HEK293T (cell line): ENCODE data around the gene IAH1.

Experiments used
- CTCF ChIA-PET: fragments of 350-600 bp; formaldehyde crosslinking; extraction: SDS; loops from one replicate; lab custom pipeline; 2021; ENCODE audit warnings: antibody characterized with exemption, inconsistent platforms; lab: Yijun Ruan, JAX
- POLR2A ChIA-PET: fragments of 350-600 bp; formaldehyde crosslinking; extraction: SDS; loops from one replicate; lab custom pipeline; 2020; ENCODE audit warnings: antibody characterized with exemption, inconsistent platforms; lab: Yijun Ruan, JAX
- DNase-seq: peaks from one replicate; pipeline ENCODE4 v3.0.0; 2012; ENCODE audit warnings: mixed read lengths; ENCODE audit errors: extremely low spot score
- ARNT ChIP-seq: fragments of 450-650 bp; IDR thresholded peaks from 2 replicates; pipeline ENCODE4 v1.6.1; 2017; ENCODE audit warnings: mild to moderate bottlenecking
- BHLHE40 ChIP-seq: fragments of 450-650 bp; IDR thresholded peaks from 2 replicates; pipeline ENCODE4 v1.6.1; 2016; ENCODE audit warnings: mild to moderate bottlenecking, moderate library complexity, borderline replicate concordance
- CTBP1 ChIP-seq: fragments of 450-650 bp; IDR thresholded peaks from 2 replicates; pipeline ENCODE4 v1.6.1; 2016; ENCODE audit warnings: borderline replicate concordance
- ELF4 ChIP-seq: fragments of 450-650 bp; IDR thresholded peaks from 2 replicates; pipeline ENCODE4 v1.6.1; 2017; ENCODE audit warnings: antibody characterized with exemption
- FOXA1 ChIP-seq: fragments of 450-650 bp; IDR thresholded peaks from 2 replicates; pipeline ENCODE4 v1.6.1; 2016; ENCODE audit warnings: mild to moderate bottlenecking
- FOXK2 ChIP-seq: fragments of 450-650 bp; IDR thresholded peaks from 2 replicates; pipeline ENCODE4 v1.6.1; 2016; ENCODE audit warnings: mild to moderate bottlenecking
- FOXM1 ChIP-seq: fragments of 450-650 bp; IDR thresholded peaks from 2 replicates; pipeline ENCODE4 v1.6.1; 2017; ENCODE audit warnings: mild to moderate bottlenecking, borderline replicate concordance
- HDGF ChIP-seq: fragments of 450-650 bp; IDR thresholded peaks from 2 replicates; pipeline ENCODE4 v1.6.1; 2017; ENCODE audit warnings: antibody characterized with exemption, borderline replicate concordance
- L3MBTL2 ChIP-seq: fragments of 450-650 bp; conservative IDR thresholded peaks from 2 replicates; pipeline ENCODE4 v1.6.1; 2016; ENCODE audit warnings: mild to moderate bottlenecking
- LEF1 ChIP-seq: fragments of 450-650 bp; IDR thresholded peaks from 2 replicates; pipeline ENCODE4 v1.6.1; 2017; ENCODE audit warnings: mild to moderate bottlenecking, borderline replicate concordance
- NFRKB ChIP-seq: fragments of 450-650 bp; IDR thresholded peaks from 2 replicates; pipeline ENCODE4 v1.6.1; 2016; ENCODE audit warnings: mild to moderate bottlenecking, moderate library complexity
- SP1 ChIP-seq: fragments of 450-650 bp; IDR thresholded peaks from 2 replicates; pipeline ENCODE4 v1.6.1; 2017
- SUZ12 ChIP-seq: fragments of 450-650 bp; IDR thresholded peaks from 2 replicates; pipeline ENCODE4 v1.6.1; 2016; ENCODE audit warnings: mild to moderate bottlenecking
- TARDBP ChIP-seq: fragments of 450-650 bp; IDR thresholded peaks from 2 replicates; pipeline ENCODE4 v1.6.1; 2016
- ZNF384 ChIP-seq: fragments of 450-650 bp; IDR thresholded peaks from 2 replicates; pipeline ENCODE4 v1.6.1; 2016
- TF ChIP-seq, protein P1 (sequence below): fragments of 450-650 bp; IDR thresholded peaks from 2 replicates; pipeline ENCODE4 v1.6.1; 2016

IAH1 gene, protein sequence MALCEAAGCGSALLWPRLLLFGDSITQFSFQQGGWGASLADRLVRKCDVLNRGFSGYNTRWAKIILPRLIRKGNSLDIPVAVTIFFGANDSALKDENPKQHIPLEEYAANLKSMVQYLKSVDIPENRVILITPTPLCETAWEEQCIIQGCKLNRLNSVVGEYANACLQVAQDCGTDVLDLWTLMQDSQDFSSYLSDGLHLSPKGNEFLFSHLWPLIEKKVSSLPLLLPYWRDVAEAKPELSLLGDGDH

DNA sequence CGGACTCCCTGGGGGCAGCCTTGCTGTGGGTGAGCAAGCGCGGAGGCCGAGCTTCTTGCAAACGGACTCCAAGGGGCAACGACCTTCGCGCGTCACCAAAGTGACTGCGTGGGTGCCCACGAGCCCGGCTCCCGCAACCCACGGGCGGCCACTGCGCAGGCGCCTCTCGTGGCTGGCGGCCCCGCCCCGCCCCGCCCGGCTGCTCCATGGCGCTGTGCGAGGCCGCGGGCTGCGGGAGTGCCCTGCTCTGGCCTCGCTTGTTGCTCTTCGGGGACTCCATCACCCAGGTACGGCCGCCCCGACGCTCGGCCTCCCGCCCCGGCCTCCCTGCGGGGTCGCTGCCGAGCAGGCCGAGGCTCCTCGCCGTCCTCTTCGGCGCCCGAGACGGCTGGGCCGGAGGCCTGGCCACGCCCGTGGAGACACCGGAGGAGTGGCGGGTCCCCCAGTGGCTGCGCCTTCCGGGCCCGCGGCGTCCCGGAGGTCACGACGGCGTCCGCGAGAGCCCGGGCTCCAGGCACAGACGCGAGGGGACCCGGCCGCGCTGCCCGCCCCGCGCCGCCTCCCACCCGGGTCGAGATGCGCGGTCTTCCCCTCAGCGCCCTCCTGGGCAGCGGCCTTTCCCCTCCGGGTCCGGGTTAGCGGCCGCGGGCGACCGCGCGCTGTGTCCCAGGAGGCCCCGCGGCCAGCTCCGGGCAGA lies at the start of gene IAH1:
IAH1 (plus strand) TSS at position 191 of the 697 bp plus-strand sequence; CDS start at position 207, 16 bp downstream.
- ChIA-PET CTCF (no interaction called here), POLR2A (no interaction called here)
- no peak for TF ChIP-seq CTBP1
- no peak for TF ChIP-seq TARDBP
- TF ChIP-seq SUZ12 = no peak
- no peak for TF ChIP-seq ELF4
- no peak for TF ChIP-seq L3MBTL2
- no peak for TF ChIP-seq ZNF384
- no peak for TF ChIP-seq FOXA1
- no peak for TF ChIP-seq SP1
- no peak for TF ChIP-seq NFRKB
- no peak for TF ChIP-seq ARNT
- no peak for TF ChIP-seq LEF1
- no peak for TF ChIP-seq FOXM1
- TF ChIP-seq HDGF = no peak
- no peak for TF ChIP-seq FOXK2
- TF ChIP-seq, protein P1, sequence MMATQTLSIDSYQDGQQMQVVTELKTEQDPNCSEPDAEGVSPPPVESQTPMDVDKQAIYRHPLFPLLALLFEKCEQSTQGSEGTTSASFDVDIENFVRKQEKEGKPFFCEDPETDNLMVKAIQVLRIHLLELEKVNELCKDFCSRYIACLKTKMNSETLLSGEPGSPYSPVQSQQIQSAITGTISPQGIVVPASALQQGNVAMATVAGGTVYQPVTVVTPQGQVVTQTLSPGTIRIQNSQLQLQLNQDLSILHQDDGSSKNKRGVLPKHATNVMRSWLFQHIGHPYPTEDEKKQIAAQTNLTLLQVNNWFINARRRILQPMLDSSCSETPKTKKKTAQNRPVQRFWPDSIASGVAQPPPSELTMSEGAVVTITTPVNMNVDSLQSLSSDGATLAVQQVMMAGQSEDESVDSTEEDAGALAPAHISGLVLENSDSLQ = no peak
- no peak for TF ChIP-seq BHLHE40
- peak; percentile 72 for DNase-seq

DNA sequence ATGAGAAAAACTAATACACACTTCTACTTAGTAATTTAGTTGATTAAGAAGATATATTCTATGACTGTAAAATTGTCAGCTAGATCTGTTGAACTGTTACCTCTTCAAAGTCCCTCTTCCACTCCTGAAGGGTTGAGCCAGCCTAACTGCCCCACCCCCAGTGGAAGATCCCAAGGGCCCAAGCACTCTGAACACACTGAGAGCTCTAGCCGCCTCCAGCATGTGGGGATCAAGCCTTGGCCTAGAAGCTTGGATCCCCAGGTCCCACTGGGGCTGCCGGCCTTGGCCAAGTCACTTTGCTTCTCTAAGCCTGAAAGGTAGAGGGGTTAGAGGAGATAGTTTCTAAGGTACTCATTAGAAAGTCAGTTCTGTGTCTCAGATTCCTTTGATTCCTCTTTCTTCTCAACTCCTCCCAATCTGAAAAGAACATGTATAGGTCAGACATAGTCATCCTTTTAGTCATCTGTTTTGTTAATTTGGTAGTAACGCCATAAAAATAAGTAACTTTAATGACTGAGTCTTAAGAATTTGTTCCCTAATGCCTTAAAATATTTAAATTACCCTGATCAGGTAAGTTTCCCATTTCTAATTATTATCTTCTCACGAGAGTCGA lies 45.3 kb upstream of the IAH1 start:
- CTCF ChIA-PET = no interaction called here
- no peak for DNase-seq
- POLR2A ChIA-PET = no interaction called here
- no peak for TF ChIP-seq LEF1
- TF ChIP-seq ZNF384 = no peak
- no peak for TF ChIP-seq TARDBP
- TF ChIP-seq SUZ12 = no peak
- no peak for TF ChIP-seq FOXA1
- TF ChIP-seq ARNT = no peak
- no peak for TF ChIP-seq ELF4
- no peak for TF ChIP-seq NFRKB
- TF ChIP-seq, protein P1 = no peak
- TF ChIP-seq HDGF = no peak
- TF ChIP-seq SP1 = no peak

DNA sequence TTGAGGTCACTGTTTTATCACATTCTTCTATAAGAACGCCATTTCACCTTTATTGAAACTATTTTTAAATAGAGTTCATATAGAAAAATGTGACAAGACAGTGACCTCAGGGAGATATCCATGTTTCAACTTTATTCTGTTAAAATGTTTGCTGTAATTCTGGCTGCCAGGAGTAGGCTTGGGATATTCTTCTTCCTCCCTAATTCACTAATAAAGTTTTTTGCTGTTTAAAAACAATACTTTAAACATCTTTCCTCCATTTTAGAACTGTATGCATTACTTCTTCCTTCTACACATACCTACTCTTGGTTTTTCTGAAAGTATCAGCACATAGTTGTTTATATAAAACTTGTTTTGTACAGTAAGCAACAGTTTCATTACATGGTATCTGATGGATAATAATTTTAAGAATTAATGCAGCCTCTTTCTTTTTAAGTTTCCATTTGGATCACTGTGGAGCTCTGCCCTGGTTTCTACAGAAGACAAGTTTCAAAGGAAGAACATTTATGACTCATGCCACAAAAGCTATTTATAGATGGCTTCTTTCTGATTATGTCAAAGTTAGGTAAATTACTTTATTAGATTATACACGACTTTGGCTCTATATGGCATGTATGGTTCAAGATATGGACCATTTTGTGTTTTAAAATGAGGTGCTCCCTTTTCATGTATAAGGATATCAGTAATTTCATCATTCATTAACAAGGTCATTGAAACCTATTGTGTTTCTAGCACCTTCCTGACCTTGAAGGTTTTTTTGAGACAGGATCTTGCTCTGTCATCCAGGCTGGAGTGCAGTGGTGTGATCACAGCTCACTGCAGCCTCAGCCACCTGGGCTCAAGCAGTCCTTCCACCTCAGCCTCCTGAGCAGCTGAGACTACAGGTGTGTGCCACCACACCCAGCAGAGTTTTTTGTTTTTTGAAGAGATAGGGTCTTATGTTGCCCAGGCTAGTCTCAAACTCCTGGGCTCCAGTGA lies 43.7 kb upstream of the IAH1 start:
- DNase-seq = no peak
- ChIA-PET CTCF (interaction anchor here (1.0 kb wide), 1 partner anchor 291 kb away, joined by 3 read pairs; no protein-coding TSS in a partner anchor), POLR2A (no interaction called here)

DNA sequence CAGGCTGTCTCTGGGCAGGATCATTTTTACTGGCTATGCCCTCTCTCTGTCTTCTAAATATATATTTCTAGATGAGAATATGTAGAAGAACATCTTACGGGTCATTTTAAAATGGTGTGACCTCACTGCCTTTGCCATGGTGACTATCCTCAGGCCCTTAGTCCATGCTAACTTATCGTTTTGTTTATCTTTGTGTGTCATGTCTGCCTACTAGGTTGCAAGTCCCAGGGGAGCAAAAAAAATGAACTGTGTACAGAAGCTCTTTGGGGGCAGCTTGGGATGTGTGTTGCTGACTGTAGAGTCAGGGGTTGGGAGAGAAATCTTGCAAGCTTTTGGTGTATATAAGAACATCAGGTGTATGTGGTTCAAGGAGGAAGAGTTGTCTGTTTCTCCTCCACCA lies 39.9 kb upstream of the IAH1 start:
- no peak for DNase-seq
- ChIA-PET POLR2A (no interaction called here), CTCF (no interaction called here)
- TF ChIP-seq SP1 (no peak), L3MBTL2 (no peak), NFRKB (no peak), FOXK2 (no peak), TARDBP (no peak), BHLHE40 (no peak), ZNF384 (no peak), SUZ12 (no peak), LEF1 (no peak), HDGF (no peak), FOXA1 (no peak), ARNT (no peak), FOXM1 (no peak), ELF4 (no peak)
- TF ChIP-seq, protein P1 = no peak

More for the DNA sequence above, 43.7 kb upstream of the IAH1 start:
- TF ChIP-seq FOXM1 (no peak), FOXK2 (no peak), ZNF384 (no peak), HDGF (no peak), L3MBTL2 (no peak)

DNA sequence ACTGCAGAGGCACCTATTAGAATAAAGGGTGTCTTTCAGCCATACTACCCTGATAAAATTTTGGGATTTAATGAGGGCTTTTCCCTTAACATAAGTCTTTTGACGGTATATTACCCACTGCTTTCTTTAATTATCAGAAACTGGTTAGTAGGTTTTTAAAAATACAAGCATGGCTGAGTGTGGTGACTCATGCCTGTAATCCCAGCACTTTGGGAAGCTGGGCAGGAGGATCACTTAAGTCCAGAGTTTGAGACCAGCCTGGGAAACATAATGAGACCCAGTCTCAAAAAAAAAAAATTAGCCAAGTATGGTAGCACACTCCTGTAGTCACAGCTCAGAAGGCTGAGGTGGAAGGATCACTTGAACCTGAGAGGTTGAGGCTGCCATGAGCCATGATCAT lies 34.8 kb upstream of the IAH1 start:
- DNase-seq = no peak
- CTCF ChIA-PET = no interaction called here
- POLR2A ChIA-PET = no interaction called here
- TF ChIP-seq FOXM1 (no peak), CTBP1 (no peak), ZNF384 (no peak), L3MBTL2 (no peak), SP1 (no peak), ELF4 (no peak), FOXA1 (no peak), BHLHE40 (no peak), NFRKB (no peak), SUZ12 (no peak), LEF1 (no peak), TARDBP (no peak)
